GM19467 (cell line): ENCODE measurements around the gene PCAT7.
"Not testable (repeated sequence)": the region's sequence is repeated elsewhere in the genome, so short reads cannot be mapped to it uniquely, and the experiment has no call there.

Source experiments
- ATAC-seq: cut with Tn5 transposase; IDR thresholded peaks from one replicate; pipeline ENCODE4 v1.9.1; 2021; ENCODE audit warnings: mild to moderate bottlenecking, moderate library complexity; ENCODE audit not compliant: unreplicated experiment

PCAT7 gene

GRCh38 chr9:94554439-94555331 lies at the start of gene PCAT7:
Gene PCAT7, plus strand, starts transcription at chr9:94555083.
- ATAC-seq: no peak

GRCh38 chr9:94506370-94506769 lies 48.5 kb upstream of the PCAT7 start:
- not testable (repeated sequence) for ATAC-seq

GRCh38 chr9:94507531-94508258 lies 47.2 kb upstream of the PCAT7 start:
- ATAC-seq: no peak

DNA sequence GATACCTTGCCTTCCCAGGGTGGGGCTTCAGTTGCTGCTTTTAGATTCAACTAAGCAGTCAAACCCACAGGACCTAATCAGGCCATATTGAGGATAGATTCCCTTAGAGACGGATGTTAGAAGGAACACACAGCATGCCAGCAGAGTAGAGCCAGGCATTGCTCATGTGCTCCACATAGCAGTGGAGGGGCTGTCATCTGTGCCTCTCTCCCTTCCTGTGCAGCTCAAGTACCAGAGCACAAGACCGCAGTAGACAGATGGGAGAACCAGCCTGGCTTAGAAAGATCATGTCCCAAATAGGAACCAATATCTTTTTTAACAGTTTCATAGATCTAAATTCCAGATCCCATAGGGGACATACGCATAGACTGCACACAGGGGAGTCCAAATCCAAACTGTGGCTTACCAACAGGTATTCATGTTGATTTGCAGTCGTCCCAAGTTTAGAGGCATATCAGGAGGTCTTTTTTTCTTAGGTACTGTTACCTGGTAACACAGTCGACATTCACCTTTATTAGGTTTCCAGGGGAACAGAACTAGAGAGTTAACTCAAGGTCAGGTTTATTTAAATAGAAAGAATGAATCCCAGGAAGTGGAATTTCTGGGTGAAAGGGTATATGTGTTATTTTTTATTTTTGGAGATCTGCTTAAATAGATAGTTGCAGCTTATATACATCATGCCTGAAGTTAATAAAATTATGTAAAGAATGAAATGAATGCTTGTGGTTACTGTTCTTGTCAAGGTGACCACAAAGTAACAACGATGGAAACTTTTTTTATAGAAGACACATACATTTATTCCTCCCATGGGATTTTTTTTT lies 43.5 kb upstream of the PCAT7 start:
- no peak for ATAC-seq

DNA sequence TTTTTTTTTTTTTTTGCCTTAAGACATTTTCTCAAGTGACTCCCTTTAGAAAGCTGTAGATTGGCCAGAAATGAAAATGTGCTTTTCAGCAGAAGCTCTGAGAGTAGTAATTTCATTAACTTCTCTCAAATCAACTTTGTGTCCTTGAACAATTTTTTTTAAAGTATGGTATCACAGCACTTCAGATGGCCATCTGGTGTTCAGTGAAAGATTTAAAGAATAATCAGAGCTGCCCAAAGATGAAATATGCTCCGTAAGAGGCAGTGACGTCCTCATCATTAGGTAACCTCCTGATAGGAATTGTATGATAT lies 43.0 kb upstream of the PCAT7 start:
- ATAC-seq: no peak

DNA sequence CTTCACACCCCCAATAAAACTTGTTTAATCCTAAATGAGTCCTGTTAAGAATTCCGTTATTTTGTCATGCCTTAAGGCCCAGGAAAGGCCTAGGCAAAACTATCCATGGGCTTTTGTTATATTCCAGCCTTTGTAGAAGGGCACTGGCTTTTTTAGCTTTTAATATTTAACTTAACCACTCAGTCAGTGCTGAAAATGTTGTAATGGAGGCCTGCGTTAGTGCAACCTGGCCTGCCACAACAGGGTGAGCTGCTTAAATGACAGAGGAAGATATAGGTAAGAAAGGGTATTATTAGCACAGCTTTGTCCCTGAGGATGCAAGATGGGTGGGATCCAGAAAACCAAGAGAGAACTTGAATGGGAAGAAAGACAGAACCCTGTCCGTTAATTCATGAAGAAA lies 40.2 kb upstream of the PCAT7 start:
- ATAC-seq: no peak

DNA sequence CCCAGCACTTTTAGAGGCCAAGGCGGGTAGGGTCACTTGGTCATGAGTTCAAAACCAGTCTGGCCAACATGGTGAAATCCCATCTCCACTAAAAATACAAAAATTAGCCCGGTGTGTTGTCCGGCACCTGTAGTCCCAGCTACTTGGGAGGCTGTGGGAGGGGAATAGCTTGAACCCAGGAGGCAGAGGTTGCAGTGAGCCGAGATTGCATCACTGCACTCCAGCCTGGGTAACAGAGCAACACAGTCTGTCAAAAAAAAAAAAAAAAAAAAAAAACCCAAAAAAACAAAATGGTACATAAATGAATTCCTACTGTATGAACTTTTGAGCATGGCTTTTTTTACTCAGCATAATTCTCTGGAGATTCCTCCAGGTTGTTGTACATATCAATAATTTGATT lies 37.6 kb upstream of the PCAT7 start:
- no peak for ATAC-seq

DNA sequence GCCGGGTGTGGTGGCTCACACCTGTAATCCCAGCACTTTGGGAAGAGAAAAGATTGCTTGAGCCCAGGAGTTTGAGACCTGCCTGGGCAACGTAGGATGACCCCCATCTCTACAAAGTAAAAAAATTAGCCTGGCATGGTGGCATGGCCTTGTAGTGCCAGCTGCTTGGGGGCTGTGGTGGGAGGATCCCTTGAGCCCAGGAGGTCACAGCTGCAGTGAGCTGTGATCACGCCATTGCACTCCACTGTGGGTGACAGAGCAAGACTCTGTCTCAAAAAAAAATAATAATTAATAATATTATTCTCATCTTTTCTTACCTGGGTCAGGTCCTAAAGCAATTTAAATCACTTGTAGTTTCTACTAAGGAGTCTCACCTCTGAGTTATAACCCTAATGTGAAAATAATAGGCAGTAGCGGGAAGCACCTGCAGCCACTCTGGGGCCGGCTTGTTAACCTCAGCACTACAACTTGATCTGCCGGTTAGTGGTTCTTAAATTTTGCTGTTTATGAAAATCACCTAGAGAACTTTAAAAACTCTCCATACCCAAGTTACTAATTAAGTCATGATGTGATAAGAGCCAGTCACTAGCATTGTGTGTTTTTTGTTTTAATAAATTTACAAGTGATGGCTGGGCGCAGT lies 29.4 kb upstream of the PCAT7 start:
- no peak for ATAC-seq

- ATAC-seq: no peak
Observed at GRCh38 chr9:94526271-94526670, 28.6 kb upstream of the PCAT7 start.

GRCh38 chr9:94526951-94527350 lies 27.9 kb upstream of the PCAT7 start:
- no peak for ATAC-seq

GRCh38 chr9:94528886-94529285 lies 26.0 kb upstream of the PCAT7 start:
- ATAC-seq: no peak

GRCh38 chr9:94533155-94533554 lies 21.7 kb upstream of the PCAT7 start:
- ATAC-seq: no peak

DNA sequence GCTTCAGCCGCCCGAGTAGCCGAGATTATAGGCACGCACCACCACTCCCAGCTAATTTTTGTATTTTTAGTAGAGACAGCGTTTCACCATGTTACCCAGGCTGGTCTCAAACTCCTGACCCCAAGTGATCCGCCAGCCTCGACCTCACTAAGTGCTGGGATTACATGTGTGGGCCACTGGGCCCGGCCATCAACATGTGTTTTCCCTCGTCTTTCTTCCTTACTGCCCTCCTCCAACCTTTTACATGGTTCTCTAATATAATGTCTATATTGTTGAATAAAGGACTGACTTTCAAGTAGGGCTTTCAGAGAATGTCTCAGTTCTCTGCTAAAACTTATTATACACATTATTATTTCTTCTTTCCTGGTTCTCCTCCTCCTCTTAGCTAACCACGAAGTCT lies 21.3 kb upstream of the PCAT7 start:
- ATAC-seq: no peak

GRCh38 chr9:94534901-94535300 lies 20.0 kb upstream of the PCAT7 start:
- no peak for ATAC-seq

DNA sequence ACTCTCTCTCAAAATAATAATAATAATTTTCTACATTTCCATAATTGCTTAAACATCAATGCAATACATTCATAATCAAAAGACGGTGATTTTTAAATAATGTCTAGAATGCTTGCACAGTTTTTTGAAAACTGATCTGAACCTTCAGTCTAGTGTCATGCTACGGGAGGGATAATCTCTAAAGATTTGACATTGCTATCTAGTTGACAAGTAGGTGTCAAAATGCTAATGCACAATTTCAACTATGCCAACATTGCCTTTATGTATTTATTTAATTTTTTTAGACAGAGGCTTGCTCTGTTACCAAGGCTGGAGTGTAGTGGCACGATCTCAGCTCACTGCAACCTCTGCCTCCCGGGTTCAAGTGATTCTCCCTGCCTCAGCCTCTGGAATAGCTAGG lies 16.0 kb upstream of the PCAT7 start:
- no peak for ATAC-seq

DNA sequence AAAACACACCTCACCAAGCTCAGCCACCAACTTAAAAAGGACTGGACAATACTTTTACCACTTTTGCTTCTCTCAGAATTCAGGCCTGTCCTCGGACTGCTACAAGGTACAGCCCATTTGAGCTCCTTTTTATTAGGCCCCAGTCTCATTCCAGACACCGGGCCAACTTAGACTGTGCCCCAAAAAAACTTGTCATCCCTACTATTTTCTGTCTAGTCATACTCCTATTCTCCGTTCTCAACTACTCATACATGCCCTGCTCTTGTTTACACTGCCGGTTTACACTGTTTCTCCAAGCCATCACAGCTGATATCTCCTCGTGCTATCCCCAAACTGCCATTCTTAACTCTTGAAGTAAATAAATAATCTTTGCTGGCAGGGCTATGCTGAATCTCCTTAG lies 10.5 kb upstream of the PCAT7 start:
- not testable (repeated sequence) for ATAC-seq

DNA sequence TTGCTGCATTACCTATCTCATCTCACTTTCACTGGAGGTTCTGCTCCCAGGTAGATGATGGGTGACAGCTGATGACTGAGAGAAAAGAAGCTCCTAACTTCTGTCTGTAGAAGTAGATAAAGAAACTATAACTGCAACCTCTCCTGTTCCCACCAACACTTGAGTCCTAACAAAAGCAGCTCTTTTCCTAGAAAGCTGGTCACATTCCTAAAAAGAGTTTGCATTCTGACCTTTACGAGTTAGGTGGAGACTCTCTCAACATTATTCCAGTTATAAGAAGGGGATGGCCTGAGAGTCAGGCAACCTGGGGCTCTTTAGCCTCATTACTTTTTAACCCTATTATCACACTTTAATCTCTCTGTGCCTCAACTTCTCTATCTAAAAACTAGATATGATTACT lies 8.9 kb upstream of the PCAT7 start:
- ATAC-seq: no peak

GRCh38 chr9:94553029-94553938 lies 1.6 kb upstream of the PCAT7 start:
- ATAC-seq: no peak

DNA sequence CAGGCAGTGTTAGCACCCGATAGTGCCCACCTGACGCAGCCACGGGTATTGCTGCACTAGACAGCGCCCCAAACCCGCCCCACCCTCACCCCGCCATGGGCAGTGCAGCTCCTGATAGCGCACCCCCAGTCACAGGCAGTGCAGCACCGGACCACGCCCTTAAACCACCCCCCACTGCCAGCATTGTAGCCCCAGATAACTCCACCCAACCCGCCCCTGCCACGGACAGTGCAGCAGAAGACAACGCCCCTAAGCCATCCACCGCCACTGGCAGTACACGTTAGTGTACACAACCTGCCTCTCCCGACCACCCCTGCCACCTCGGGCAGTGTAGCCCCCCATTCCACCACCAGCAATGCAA lies 825 bp upstream of the PCAT7 start:
- ATAC-seq: no peak

GRCh38 chr9:94557376-94557775 lies 2.5 kb downstream of the PCAT7 start:
- ATAC-seq: no peak
